PC-3 (cell line): Measurements from ENCODE around the gene CST8. TPM values are rescaled to one million over a fixed set of nuclear protein-coding genes. Genes with fewer than 3 reads are reported as not detected.

Source experiments
- ATAC-seq: fragments of 200-7000 bp; cut with Tn5 transposase; 2 replicates; pipeline ENCODE4 v1.9.1; 2020; ENCODE audit warnings: mild to moderate bottlenecking, moderate library complexity
- BruUV-seq: library from RNA; stranded (reverse); fragments of 400-500 nt; replicated peaks from 2 replicates; lab custom pipeline; 2021; lab: Mats Ljungman, UMichigan
- CTCF ChIA-PET: fragments of 300-600 bp; sonication (Branson Sonifier 250); formaldehyde crosslinking; loops from one replicate; lab custom pipeline; 2022; ENCODE audit warnings: antibody characterized with exemption; lab: Charles Lee
- POLR2A ChIA-PET: fragments of 300-600 bp; sonication (Branson Sonifier 250); formaldehyde crosslinking; loops from one replicate; lab custom pipeline; 2022; ENCODE audit warnings: antibody characterized with exemption; ENCODE audit not compliant: unreplicated experiment; lab: Charles Lee
- DNase-seq: peaks from one replicate; pipeline ENCODE4 v3.0.0-alpha.2; 2015
- H2AFZ ChIP-seq: fragments of 300-600 bp; sonication (generic); 2 replicates; pipeline ENCODE4 v1.6.0; 2016; ENCODE audit warnings: antibody characterized with exemption, low read length
- H3F3A ChIP-seq: fragments of 300-600 bp; sonication (generic); one replicate; pipeline ENCODE4 v1.6.0; 2017; ENCODE audit warnings: antibody characterized with exemption, low read length, control low read depth, mild to moderate bottlenecking; ENCODE audit not compliant: unreplicated experiment
- H3K27ac ChIP-seq: fragments of 300-600 bp; sonication (generic); 2 replicates; pipeline ENCODE4 v1.5.1; 2016; ENCODE audit warnings: mild to moderate bottlenecking, low read length
- H3K27me3 ChIP-seq: fragments of 300-600 bp; sonication (generic); 2 replicates; pipeline ENCODE4 v1.6.1; 2016; ENCODE audit warnings: low read length, mixed read lengths
- H3K36me3 ChIP-seq: fragments of 300-600 bp; sonication (generic); 2 replicates; pipeline ENCODE4 v1.6.1; 2016; ENCODE audit warnings: low read depth, mixed run types, low read length, mixed read lengths
- H3K4me1 ChIP-seq: fragments of 300-600 bp; sonication (generic); 2 replicates; pipeline ENCODE4 v1.5.1; 2016; ENCODE audit warnings: low read length; ENCODE audit not compliant: insufficient read depth
- H3K4me2 ChIP-seq: fragments of 300-600 bp; sonication (generic); 2 replicates; pipeline ENCODE4 v1.6.0; 2016; ENCODE audit warnings: low read length
- H3K4me3 ChIP-seq: fragments of 300-600 bp; sonication (generic); 2 replicates; pipeline ENCODE4 v1.5.1; 2016; ENCODE audit warnings: mild to moderate bottlenecking, low read length, mixed read lengths
- H3K79me2 ChIP-seq: fragments of 300-600 bp; sonication (generic); 2 replicates; pipeline ENCODE4 v1.6.1; 2017; ENCODE audit warnings: low read length, mixed read lengths
- H3K9ac ChIP-seq: fragments of 300-600 bp; sonication (generic); 2 replicates; pipeline ENCODE4 v1.6.0; 2016; ENCODE audit warnings: mild to moderate bottlenecking, low read length
- H3K9me2 ChIP-seq: fragments of 300-600 bp; sonication (generic); replicated peaks from 2 replicates; pipeline ENCODE4 v1.6.1; 2016; ENCODE audit warnings: mixed run types, low read length, mixed read lengths
- H3K9me3 ChIP-seq: fragments of 300-600 bp; sonication (generic); 2 replicates; pipeline ENCODE4 v1.6.1; 2016; ENCODE audit warnings: low read length, mixed read lengths
- H4K20me1 ChIP-seq: fragments of 300-600 bp; sonication (generic); 2 replicates; pipeline ENCODE4 v1.6.1; 2016; ENCODE audit warnings: low read length, mixed read lengths
- EZH2 ChIP-seq: fragments of 300-600 bp; sonication (generic); IDR thresholded peaks from one replicate; pipeline ENCODE4 v1.6.1; 2017; ENCODE audit warnings: antibody characterized with exemption, mild to moderate bottlenecking, low read length; ENCODE audit not compliant: unreplicated experiment
- EZH2phosphoT487 ChIP-seq: fragments of 300-600 bp; sonication (generic); IDR thresholded peaks from 2 replicates; pipeline ENCODE4 v1.6.1; 2018; ENCODE audit warnings: mild to moderate bottlenecking, antibody characterized with exemption, low read length, borderline replicate concordance
- intact Hi-C: fragments of 100-400 bp; cut with micrococcal nuclease; formaldehyde crosslinking; loops from 2 replicates; pipeline ENCODE4 v1.9.0; 2023
- total RNA-seq: library from RNA; depleted of rRNA; stranded (reverse); fragments of >200 nt; gene quantifications from 2 replicates; pipeline ENCODE4 v1.2.3, GENCODE V29; 2014
- TF ChIP-seq, protein P1 (sequence below): fragments of 300-600 bp; sonication (generic); conservative IDR thresholded peaks from 2 replicates; pipeline ENCODE4 v1.5.1; 2017; ENCODE audit warnings: antibody characterized with exemption, low read depth, mild to moderate bottlenecking, low read length

CST8 gene
- total RNA-seq, 1 experiment from 2014 or later, result not detected

DNA sequence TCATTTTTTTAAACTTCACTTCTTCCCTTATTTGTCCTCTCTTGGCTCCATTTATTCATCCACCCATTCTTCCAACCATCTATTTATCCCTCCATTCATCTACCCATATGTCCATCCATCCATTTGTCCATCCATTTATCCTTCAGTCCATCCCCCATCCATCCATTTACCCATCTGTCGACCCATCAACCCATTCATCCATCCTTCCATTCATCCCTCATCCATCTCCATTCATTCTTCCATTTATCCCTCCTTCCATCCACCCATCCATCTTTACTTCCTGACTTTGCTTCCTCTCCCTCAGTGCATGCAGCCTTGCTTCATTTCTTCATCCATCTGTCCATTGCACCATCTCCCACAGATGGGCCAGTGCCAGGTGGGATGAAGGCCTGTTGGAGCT is 40.0 kb upstream of the CST8 start:
- Histone ChIP-seq H2AFZ (no peak overlapping the region), H4K20me1 (no peaks in the 10 kb centered on the region), H3K27me3 (peaks cover 40% of the 10 kb centered on the region), H3K9me2 (no peaks in the 10 kb centered on the region), H3F3A (no peaks in the 10 kb centered on the region), H3K9ac (no peak overlapping the region), H3K36me3 (no peaks in the 10 kb centered on the region), H3K79me2 (no peaks in the 10 kb centered on the region), H3K4me2 (no peak overlapping the region), H3K4me3 (no peak overlapping the region), H3K27ac (no peak overlapping the region), H3K9me3 (no peaks in the 10 kb centered on the region), H3K4me1 (peaks cover 3% of the 10 kb centered on the region)
- TF ChIP-seq EZH2phosphoT487 (no peak), EZH2 (no peak)
- TF ChIP-seq, protein P1, sequence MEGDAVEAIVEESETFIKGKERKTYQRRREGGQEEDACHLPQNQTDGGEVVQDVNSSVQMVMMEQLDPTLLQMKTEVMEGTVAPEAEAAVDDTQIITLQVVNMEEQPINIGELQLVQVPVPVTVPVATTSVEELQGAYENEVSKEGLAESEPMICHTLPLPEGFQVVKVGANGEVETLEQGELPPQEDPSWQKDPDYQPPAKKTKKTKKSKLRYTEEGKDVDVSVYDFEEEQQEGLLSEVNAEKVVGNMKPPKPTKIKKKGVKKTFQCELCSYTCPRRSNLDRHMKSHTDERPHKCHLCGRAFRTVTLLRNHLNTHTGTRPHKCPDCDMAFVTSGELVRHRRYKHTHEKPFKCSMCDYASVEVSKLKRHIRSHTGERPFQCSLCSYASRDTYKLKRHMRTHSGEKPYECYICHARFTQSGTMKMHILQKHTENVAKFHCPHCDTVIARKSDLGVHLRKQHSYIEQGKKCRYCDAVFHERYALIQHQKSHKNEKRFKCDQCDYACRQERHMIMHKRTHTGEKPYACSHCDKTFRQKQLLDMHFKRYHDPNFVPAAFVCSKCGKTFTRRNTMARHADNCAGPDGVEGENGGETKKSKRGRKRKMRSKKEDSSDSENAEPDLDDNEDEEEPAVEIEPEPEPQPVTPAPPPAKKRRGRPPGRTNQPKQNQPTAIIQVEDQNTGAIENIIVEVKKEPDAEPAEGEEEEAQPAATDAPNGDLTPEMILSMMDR, result no peak
- ATAC-seq, result no peak
- BruUV-seq, result no TSS peak
- ChIA-PET CTCF (no interaction called here), POLR2A (no interaction called here)
- intact Hi-C loops, result no loop called here
- DNase-seq, result no peak

DNA sequence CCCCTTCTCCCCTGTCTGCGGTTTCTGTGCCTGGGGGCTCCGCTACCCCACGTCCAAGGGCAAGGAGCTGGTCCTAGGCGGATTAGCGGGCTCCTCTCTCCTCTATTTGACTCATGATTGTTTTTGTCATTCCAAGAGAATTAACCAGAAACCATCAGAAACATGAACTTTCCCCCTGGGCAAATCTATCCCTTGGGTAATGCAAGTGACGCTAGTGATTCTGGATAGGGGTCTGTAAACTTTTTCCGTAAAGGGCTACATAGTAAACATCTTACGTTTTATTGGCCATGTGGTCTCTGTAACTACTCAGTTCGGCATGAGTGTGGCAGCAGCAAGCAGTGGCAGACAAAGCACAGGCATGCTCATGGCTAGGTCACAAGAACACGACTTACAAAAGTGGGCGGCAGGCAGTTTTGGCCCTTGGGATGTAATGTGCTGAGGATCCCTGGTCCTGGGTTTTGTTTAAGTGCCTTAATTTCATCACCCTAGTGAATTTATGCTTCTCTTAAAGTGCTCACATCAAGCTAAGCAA is 38.9 kb upstream of the CST8 start:
- no peak overlapping the region for H3K4me2 ChIP-seq
- ChIA-PET CTCF (no interaction called here), POLR2A (no interaction called here)
- H3F3A ChIP-seq, result no peaks in the 10 kb centered on the region
- TF ChIP-seq, protein P1, result no peak
- TF ChIP-seq EZH2 (no peak), EZH2phosphoT487 (no peak)
- no peaks in the 10 kb centered on the region for H4K20me1 ChIP-seq
- DNase-seq, result no peak
- intact Hi-C loops, result no loop called here
- no peak overlapping the region for H3K4me3 ChIP-seq
- no peaks in the 10 kb centered on the region for H3K36me3 ChIP-seq
- H3K9ac ChIP-seq, result no peak overlapping the region
- H3K27me3 ChIP-seq, result peaks cover 51% of the 10 kb centered on the region
- H3K27ac ChIP-seq, result no peak overlapping the region
- no TSS peak for BruUV-seq
- H3K4me1 ChIP-seq, result no peaks in the 10 kb centered on the region
- no peaks in the 10 kb centered on the region for H3K79me2 ChIP-seq
- no peaks in the 10 kb centered on the region for H3K9me3 ChIP-seq
- ATAC-seq, result no peak
- H2AFZ ChIP-seq, result no peak overlapping the region
- H3K9me2 ChIP-seq, result no peaks in the 10 kb centered on the region

DNA sequence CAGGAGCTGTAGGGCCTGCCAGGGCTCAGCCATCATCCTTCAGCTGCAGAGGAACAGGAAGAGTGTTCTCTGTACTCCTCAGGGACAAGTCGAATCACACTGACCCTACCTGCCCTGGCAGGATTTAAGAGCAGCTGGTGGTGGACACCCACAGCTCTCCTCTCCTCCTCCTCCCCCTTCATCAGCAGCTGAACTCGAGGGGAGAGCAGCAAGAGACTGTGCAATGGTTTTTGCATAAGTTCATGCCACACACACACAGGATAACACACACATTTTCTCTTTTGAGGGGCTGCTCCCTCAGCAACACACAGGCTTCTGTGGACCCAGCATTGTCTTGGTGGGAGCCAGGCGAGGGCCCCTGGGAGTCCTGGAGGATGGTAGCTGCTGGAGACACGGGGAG is 38.1 kb upstream of the CST8 start, which contains the start of gene CST11:
Gene CST11 (minus strand): TSS at position 101 of the 400 bp plus-strand sequence. CDS start 65 bp downstream, at position 36.
- Histone ChIP-seq H3F3A (no peaks in the 10 kb centered on the region), H3K4me2 (no peak within 1 kb of the TSS), H3K27me3 (peaks cover 56% of the 10 kb centered on the region), H3K9me3 (no peaks in the 10 kb centered on the region), H4K20me1 (no peaks in the 10 kb centered on the region), H3K4me1 (no peaks in the 10 kb centered on the region), H3K9me2 (no peaks in the 10 kb centered on the region), H3K36me3 (no peaks in the 10 kb centered on the region), H3K79me2 (no peaks in the 10 kb centered on the region), H2AFZ (no peak within 1 kb of the TSS), H3K4me3 (no peak within 1 kb of the TSS), H3K27ac (no peak within 1 kb of the TSS), H3K9ac (no peak within 1 kb of the TSS)
- TF ChIP-seq, protein P1, result no peak
- TF ChIP-seq EZH2phosphoT487 (no peak), EZH2 (no peak)
- BruUV-seq, result no TSS peak
- ChIA-PET POLR2A (no interaction called here), CTCF (no interaction called here)
- intact Hi-C loops, result no loop called here
- DNase-seq (no peak), ATAC-seq (no peak)
